ENCODE measurements around the gene TBC1D1.

The TBC1D1 gene

GRCh38 chr4:37860266-37860665 is 30.6 kb upstream of the TBC1D1 start:
- TF ChIP-seq CTCF (IDR thresholded peaks at IDR 0.05; ENCODE audit: low read depth, low read length, missing control alignments) = no peak
- no peak overlapping the region for H3K4me3 ChIP-seq (replicated peaks; ENCODE audit: low read depth, low read length)
- no peak for DNase-seq (ENCODE audit: extremely low read depth, low read depth)

GRCh38 chr4:37862961-37863360 is 27.9 kb upstream of the TBC1D1 start:
- TF ChIP-seq CTCF (IDR thresholded peaks at IDR 0.05; ENCODE audit: low read depth, low read length, missing control alignments) = no peak
- H3K4me3 ChIP-seq (replicated peaks; ENCODE audit: low read depth, low read length) = no peak overlapping the region
- DNase-seq (ENCODE audit: extremely low read depth, low read depth) = no peak

GRCh38 chr4:37864786-37865185 is 26.1 kb upstream of the TBC1D1 start:
- TF ChIP-seq CTCF (IDR thresholded peaks at IDR 0.05; ENCODE audit: low read depth, low read length, missing control alignments) = no peak
- no peak overlapping the region for H3K4me3 ChIP-seq (replicated peaks; ENCODE audit: low read depth, low read length)
- peak; percentile 9 for DNase-seq (ENCODE audit: extremely low read depth, low read depth)

GRCh38 chr4:37865450-37865849 is 25.4 kb upstream of the TBC1D1 start:
- DNase-seq (ENCODE audit: extremely low read depth, low read depth) = no peak
- H3K4me3 ChIP-seq (replicated peaks; ENCODE audit: low read depth, low read length) = no peak overlapping the region
- no peak for TF ChIP-seq CTCF (IDR thresholded peaks at IDR 0.05; ENCODE audit: low read depth, low read length, missing control alignments)

GRCh38 chr4:37867102-37867501 is 23.8 kb upstream of the TBC1D1 start:
- no peak for TF ChIP-seq CTCF (IDR thresholded peaks at IDR 0.05; ENCODE audit: low read depth, low read length, missing control alignments)
- DNase-seq (ENCODE audit: extremely low read depth, low read depth) = no peak
- H3K4me3 ChIP-seq (replicated peaks; ENCODE audit: low read depth, low read length) = no peak overlapping the region

GRCh38 chr4:37868238-37868637 is 22.6 kb upstream of the TBC1D1 start:
- DNase-seq (ENCODE audit: extremely low read depth, low read depth) = no peak
- H3K4me3 ChIP-seq (replicated peaks; ENCODE audit: low read depth, low read length) = no peak overlapping the region
- TF ChIP-seq CTCF (IDR thresholded peaks at IDR 0.05; ENCODE audit: low read depth, low read length, missing control alignments) = no peak

- no peak for DNase-seq (ENCODE audit: extremely low read depth, low read depth)
- no peak overlapping the region for H3K4me3 ChIP-seq (replicated peaks; ENCODE audit: low read depth, low read length)
- TF ChIP-seq CTCF (IDR thresholded peaks at IDR 0.05; ENCODE audit: low read depth, low read length, missing control alignments) = no peak
These were observed 18.4 kb upstream of the TBC1D1 start for GRCh38 chr4:37872310-37872988.
